H4 (cell line): ENCODE data around the gene PHACTR2. TPM values are rescaled to one million over a fixed set of nuclear protein-coding genes. Genes with fewer than 3 reads are reported as not detected.
"Not testable (repeated sequence)": the region's sequence is repeated elsewhere in the genome, so short reads cannot be mapped to it uniquely, and the experiment has no call there.

Experiments used
- DNase-seq: peaks from one replicate; pipeline ENCODE4 v3.0.0-alpha.2; 2015; ENCODE audit warnings: low spot score
- total RNA-seq: library from RNA; depleted of rRNA; stranded (reverse); fragments of >200 nt; shearing (Covaris generic); gene quantifications from 2 replicates; pipeline ENCODE4 v1.2.3, GENCODE V29; 2014

The PHACTR2 gene
- total RNA-seq, 1 experiment from 2014 or later, result 24.4 TPM

DNA sequence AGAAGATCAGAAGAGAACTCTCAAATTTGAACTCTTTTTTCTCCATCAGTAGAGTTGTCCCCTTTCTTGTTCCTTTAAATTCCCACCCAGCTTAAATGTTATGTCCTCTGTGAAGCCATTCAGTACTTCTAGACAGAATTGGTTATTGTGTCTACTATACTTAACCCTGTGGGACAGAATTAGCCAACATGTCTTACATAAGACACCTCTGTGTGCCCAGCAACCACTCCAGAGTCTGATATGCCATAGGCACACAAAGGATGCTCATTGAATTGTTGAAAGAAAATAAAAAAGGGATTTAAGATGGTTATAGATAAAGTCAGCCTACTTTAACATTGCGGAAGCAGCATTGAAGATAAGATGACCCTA is 88.4 kb downstream of the PHACTR2 start:
- DNase-seq, result no peak

GRCh38 chr6:143767433-143767832 is 89.7 kb downstream of the PHACTR2 start:
- no peak for DNase-seq

DNA sequence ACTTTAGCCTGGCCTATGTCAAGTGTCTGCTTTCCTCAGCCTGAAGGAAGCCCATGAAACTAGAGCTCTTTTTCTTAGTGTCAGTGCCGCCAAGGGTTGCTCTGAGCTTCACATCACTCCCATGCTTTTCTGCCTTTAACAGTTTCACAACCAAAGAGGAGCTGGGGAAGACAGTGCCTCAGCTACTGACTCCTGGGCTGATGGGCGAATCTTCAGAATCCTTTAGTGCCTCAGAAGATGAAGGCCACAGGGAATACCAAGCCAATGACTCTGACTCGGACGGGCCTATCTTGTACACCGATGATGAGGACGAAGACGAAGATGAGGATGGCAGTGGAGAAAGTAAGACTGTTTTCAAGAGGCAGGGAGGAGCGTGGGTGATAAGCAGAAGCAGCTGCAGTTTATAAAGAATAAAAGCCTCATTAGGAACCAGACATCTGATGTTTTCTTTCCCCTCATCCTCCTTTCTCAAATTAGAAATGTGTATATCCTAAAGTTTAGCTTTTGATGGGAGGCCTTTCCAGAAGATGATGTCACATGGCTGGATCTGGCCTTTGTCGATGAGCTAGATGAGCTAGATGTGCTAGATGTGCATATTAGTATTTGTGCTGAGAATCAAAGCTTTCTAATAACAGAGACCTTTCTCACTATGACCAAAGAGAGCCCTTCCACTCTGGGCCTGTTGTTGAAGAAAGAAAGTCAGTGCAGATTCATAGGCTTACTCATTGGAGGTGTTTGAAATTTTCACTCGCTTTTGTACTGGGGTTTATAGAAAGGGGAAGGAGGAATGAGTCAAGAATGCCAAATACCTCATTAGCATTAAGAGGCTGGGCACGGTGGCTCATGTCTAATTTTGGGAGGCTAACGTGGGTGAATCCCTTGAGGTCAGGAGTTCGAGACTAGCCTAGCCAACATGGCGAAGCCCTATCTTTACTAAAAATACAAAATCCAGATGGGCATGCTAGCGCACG is 94.6 kb downstream of the PHACTR2 start:
- DNase-seq, result no peak

DNA sequence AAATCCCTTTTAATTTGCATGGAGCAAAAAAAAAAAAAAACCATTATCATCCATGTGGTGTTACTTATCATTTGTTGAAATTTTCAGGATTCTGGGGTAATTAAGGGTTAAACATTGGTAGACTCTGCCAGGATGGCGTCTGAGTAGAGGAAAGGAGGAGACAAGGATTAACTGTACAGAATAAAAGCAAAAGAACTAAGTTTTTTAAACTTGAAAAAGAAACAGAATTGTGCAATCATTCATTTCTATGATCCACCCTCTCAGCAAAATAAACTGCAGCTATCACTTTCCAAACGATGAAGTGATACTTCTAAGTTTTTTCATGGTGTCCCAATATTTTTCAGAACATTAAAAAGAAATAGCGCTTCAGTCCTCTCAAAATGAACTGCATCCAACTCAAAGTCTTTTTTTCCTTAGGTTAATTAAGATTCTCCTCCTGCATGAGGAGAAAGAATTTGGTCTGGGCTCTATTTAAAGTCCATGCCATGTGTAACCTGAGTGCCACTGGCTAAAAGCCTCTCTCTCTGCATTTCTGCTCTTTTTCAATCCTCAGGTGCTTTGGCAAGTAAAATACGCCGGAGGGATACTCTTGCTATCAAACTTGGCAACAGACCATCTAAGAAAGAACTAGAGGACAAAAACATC is 95.9 kb downstream of the PHACTR2 start:
- no peak for DNase-seq

- DNase-seq, result no peak
Observed at GRCh38 chr6:143774347-143774746, 96.6 kb downstream of the PHACTR2 start.

GRCh38 chr6:143775336-143775735 is 97.6 kb downstream of the PHACTR2 start:
- no peak for DNase-seq

GRCh38 chr6:143778926-143779325 is 101.2 kb downstream of the PHACTR2 start:
- no peak for DNase-seq

DNA sequence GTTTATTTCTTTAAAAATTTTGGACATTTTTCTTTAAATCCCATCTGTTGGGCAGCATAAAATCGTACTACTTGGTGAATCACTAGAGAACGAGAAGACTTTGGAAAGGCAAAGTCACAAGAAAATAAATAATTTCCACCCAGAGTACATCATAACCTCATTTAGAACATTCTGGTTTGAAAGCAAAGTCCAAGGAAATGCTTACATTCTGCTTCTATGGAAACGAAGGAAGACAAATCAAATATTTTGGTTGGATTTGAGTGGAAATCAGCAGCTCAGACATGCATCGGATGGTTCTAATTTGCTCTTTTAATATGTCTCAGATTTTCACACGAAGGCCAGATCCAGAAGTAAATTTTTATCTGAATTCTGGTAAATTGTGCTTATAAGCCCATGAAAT is 104.7 kb downstream of the PHACTR2 start:
- no peak for DNase-seq

- no peak for DNase-seq
Observed at GRCh38 chr6:143783077-143783476, 105.3 kb downstream of the PHACTR2 start.

GRCh38 chr6:143784316-143784715 is 106.6 kb downstream of the PHACTR2 start:
- DNase-seq, result no peak

DNA sequence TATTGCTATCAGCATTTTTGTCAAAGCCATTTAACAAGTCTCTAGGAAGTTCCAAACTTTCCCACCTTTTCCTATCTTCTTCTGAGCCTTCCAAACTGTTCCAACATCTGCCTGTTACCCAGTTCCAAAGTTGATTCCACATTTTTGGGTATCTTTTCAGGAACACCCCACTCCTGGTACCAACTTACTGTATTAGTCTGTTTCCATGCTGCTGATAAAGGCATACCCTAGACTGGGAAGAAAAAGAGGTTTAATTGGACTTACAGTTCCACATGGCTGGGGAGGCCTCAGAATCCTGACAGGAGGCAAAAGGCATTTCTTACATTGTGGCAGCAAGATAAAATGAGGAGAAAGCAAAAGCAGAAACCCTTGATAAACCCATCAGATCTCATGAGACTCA is 108.6 kb downstream of the PHACTR2 start:
- not testable (repeated sequence) for DNase-seq

- DNase-seq, result no peak
Observed at GRCh38 chr6:143792402-143793279, 114.9 kb downstream of the PHACTR2 start.

DNA sequence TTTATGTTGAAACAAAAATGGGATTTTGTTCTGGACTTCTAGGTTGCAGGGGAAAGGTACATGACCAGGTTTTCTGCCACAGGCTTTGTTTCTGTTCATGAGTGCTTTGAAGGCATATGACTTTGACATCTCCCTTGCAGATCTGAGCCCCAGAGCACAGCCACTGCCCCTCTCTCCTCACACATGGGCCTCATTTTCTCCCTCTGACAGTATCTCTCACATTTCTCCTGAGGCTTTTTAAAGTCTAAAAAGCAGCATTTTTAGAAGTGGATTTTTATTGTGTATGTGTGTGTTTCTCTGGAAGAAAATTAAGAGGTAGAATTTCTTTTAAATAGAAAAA is 115.5 kb downstream of the PHACTR2 start:
- DNase-seq, result no peak

GRCh38 chr6:143796551-143796950 is 118.8 kb downstream of the PHACTR2 start:
- DNase-seq, result not testable (repeated sequence)

DNA sequence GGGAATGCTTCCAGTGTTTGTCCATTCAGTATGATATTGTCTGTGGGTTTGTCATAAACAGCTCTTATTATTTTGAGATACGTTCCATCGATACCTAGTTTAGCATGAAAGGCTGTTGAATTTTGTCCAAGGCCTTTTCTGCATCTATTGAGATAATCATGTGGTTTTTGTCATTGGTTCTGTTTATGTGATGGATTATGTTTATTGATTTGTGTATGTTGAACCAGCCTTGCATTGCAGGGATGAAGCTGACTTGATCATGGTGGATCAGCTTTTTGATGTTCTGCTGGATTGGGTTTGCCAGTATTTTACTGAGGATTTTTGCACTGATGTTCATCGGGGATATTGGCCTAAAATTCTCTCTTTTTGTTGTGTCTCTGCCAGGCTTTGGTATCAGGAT is 120.7 kb downstream of the PHACTR2 start:
- DNase-seq, result not testable (repeated sequence)

DNA sequence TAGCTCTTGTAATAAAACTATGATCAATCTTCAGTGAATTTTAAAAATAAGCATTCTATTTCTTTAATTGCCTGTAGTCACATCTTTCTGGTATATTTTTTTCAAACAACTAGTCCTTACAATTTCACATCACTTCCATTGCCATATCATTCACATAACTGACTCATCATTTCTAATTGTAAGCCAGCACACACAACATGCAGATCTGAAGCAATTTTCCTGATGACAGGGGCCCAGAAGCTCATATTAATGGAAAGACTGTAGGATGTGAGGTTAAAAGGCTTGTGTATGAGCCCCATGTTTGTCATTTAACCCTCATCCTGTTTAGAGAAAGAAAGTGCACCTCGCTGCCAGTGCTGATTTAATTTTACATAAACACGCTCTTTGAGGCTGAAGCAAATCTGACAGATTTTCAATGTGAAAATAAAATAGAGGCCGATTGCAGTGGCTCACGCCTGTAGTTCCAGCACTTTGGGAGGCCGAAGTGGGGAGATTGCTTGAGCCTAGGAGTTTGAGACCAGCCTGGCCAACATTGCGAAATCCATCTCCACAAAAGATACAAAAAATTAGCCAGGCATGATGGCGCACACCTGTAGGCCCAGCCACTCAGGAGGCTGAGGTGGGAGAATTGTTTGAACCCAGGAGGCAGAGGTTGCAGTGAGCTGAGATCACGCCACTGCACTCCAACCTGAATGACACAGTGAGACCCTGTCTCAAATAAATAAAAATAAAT is 125.2 kb downstream of the PHACTR2 start:
- peak; percentile 59 for DNase-seq

GRCh38 chr6:143803769-143804568 is 126.2 kb downstream of the PHACTR2 start:
- no peak for DNase-seq

GRCh38 chr6:143804835-143805239 is 127.1 kb downstream of the PHACTR2 start:
- DNase-seq, result no peak

DNA sequence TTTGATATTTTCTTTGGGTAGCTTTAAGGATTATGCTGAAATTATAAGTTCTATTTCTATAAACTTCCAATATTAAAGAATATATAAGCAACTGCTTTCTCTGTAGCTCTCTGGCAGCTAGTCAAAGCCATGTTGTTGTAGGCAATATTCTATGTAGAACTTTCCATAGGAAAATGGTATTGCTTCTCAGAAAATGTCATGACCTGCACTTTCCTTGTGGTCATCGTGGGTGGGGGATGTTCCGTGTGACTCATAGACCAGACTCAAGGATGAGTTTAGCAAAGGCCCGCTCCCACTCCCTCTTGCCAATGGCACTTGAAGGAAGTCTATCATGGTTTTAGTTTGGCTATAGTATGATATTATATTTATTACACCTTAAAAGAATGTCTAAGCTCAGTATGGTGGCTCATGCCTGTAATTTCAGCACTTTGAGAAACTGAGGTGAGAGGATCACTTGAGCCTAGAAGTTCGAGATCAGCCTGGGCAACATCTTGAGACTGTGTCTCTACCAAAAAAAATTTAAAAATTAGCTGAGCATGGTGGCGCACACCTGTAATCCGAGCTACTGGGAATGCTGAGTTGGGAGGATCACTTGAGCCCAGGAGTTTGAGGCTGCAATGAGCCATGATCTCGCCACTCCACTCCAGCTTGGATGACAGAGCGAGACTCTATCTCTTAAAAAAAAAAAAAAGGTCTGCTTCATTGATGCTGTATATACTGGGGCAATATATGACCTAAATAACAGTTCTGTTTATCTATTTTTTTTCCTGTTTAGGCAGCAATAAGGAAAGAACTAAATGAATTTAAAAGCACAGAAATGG is 128.7 kb downstream of the PHACTR2 start:
- DNase-seq, result peak; percentile 16
